Erythroblast (primary cell): ENCODE data around the gene LRRC58.
"Not testable (repeated sequence)": the region's sequence is repeated elsewhere in the genome, so short reads cannot be mapped to it uniquely, and the experiment has no call there.

Experiments
- DNase-seq, 2 experiments: peaks; one replicate each; lab custom pipeline; 2025; lab: John Stamatoyannopoulos, UW
- GATA1 ChIP-seq: IDR thresholded peaks from 2 replicates; pipeline ENCODE4 v1.6.1; 2011; ENCODE audit warnings: low read depth, mild to moderate bottlenecking, control low read depth, low read length, moderate library complexity
- POLR2A ChIP-seq: IDR thresholded peaks from 2 replicates; pipeline ENCODE4 v1.6.1; 2011; ENCODE audit warnings: mild to moderate bottlenecking, low read length

LRRC58 gene

GRCh38 chr3:120353463-120353862, 4.3 kb upstream of the LRRC58 start:
- DNase-seq, result no peak
- TF ChIP-seq POLR2A (no peak), GATA1 (no peak)

GRCh38 chr3:120352017-120352416, 2.9 kb upstream of the LRRC58 start:
- no peak for TF ChIP-seq GATA1
- no peak for TF ChIP-seq POLR2A
- no peak for DNase-seq

DNA sequence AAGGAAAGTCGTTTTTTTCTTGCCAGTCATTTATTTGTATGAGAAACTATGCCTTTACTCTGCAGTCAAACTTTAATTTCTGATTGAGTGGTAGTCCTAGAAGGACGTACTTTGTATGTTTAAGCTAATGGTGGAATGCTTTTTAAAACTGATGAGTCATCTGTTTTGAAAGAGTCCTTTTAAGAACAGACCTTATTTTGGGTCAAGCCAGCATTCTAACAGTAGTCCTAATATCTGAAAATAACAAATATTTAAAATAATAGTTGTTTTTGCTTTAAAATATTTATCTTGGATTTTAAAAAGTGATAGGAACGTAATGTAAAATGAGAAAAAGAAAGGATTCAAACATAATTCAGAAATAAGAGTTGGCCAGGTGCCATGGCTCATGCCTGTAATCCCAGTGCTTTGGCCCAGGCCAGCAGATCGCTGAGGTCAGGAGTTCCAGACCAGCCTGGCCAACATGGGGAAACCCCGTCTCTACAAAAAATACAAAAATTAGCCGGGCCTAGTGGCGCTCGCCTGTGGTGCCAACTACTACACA, 1.3 kb upstream of the LRRC58 start:
- peak; percentile 39 to 55 for DNase-seq
- no peak for TF ChIP-seq POLR2A
- TF ChIP-seq GATA1, result no peak

DNA sequence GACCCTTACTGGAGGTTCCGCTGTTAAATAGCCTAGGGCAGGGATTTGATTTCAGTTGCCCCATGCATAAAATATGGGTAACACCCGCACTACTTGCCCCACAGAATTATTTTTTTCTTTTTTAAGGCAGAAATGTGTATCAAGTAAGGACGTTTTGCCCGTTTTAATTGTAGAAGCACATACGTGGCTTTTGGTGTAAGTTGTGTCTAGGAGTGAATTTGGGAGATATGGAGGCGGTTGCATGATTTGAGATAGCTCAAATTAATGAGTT, 636 bp upstream of the LRRC58 start:
- TF ChIP-seq GATA1, result no peak
- TF ChIP-seq POLR2A, result no peak
- DNase-seq, result peak in 1 of 2 experiments; percentile 39

GRCh38 chr3:120348065-120348990, 826 bp downstream of the LRRC58 start:
- DNase-seq, result peak; percentile 34 to 48

GRCh38 chr3:120344349-120344748, 4.8 kb downstream of the LRRC58 start:
- TF ChIP-seq GATA1 (no peak), POLR2A (no peak)
- DNase-seq, result no peak

More at GRCh38 chr3:120348065-120348990, 826 bp downstream of the LRRC58 start:
- TF ChIP-seq POLR2A, result no peak
- no peak for TF ChIP-seq GATA1

DNA sequence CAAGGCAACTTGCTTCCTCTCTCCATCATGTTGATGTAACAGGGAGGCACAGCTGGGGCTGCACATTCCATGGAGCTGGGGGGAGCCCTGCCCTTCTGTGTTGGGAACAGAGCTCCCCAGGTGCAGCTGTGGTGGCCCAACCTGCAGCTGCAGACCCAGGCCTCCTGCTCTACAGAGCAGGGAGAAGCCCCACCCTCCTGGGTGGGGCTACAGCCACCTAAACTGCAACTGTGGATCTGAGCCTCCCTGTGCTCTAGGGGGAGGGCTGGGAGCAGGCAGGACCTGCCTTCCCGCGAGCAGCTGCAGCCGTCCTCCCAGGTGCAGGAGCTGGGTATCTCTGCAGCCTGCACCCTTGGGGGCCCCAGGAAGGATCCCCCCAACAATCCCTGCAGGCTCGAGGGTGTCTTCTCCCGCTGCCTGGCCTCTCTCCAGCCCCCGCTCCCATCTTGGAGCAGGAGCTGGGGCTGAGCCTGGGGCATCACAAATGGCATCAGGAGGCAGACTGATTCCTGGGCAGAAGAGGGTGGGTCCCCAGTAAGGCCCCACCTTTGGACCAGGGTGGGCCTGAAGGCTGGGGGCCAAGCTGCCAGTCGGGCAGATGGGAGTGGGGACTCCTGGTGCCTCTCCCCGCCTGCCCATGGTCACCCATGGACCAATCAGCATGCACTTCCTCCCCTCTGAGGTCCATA, 7.4 kb downstream of the LRRC58 start:
- TF ChIP-seq POLR2A (no peak), GATA1 (no peak)
- no peak for DNase-seq

- DNase-seq, result no peak
- no peak for TF ChIP-seq POLR2A
- no peak for TF ChIP-seq GATA1
Observed at GRCh38 chr3:120339362-120339761, 9.8 kb downstream of the LRRC58 start.

GRCh38 chr3:120338517-120338916, 10.6 kb downstream of the LRRC58 start:
- DNase-seq, result no peak

DNA sequence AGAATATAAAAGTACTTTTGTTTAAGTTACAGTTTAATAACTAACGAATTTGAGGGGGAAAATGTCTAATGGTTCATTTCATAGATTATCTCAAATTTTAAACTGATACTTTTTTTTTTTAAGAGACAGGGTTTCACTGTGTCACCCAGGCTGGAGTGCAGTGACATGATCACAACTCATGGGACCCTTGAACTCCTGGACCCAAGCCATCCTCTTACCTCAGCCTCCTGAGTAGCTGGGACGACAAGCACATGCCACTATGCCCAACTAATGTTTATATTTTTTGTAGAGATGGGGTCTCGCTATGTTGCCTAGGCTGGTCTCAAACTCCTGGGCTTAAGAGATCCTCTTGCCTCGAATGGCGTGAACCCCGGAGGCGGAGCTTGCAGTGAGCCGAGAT, 16.5 kb downstream of the LRRC58 start:
- DNase-seq, result no peak
- TF ChIP-seq POLR2A, result no peak
- TF ChIP-seq GATA1, result no peak

More at GRCh38 chr3:120338517-120338916, 10.6 kb downstream of the LRRC58 start:
- TF ChIP-seq POLR2A, result no peak
- TF ChIP-seq GATA1, result no peak

GRCh38 chr3:120331076-120331475, 18.1 kb downstream of the LRRC58 start:
- DNase-seq, result no peak
- TF ChIP-seq GATA1 (no peak), POLR2A (no peak)

GRCh38 chr3:120326784-120327183, 22.4 kb downstream of the LRRC58 start:
- DNase-seq, result no peak
- TF ChIP-seq POLR2A (no peak), GATA1 (no peak)

DNA sequence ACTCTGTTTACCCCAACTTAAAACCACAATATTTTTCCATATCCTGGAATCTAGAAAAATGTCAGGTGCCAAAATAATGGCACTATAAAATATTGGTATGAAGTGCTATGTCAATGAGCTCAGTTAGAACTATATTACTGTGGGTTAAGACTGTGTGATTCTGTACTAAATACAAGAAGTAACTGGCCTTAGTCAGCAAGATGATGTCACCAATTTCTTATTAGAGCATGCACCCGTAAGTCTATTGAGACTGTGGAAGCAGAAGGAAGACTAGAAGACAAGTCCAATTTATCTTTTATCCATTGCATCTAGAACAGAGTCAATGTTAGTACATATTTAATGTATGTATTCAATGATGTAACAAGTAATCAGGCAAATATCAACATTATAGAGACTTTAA, 25.0 kb downstream of the LRRC58 start:
- TF ChIP-seq GATA1 (no peak), POLR2A (no peak)
- peak in 1 of 2 experiments; percentile 11 for DNase-seq

DNA sequence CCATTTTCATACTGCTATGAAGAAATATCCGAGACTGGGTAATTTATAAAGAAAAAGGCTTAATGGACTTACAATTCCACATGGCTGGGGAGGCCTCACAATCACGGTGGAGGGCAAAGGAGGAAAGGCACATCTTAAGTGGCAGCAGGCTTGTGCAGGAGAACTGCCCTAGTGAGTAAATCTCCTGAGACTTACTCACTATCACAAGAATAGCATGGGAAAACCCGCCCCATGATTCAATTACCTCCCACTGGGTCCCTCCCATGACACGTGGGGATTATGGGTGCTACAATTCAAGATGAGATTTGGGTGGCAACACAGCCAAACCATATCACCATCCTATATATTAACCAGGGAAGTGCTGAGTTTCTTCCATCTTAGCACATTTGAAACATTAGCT, 25.4 kb downstream of the LRRC58 start:
- DNase-seq, result not testable (repeated sequence)
